PC-9 (cell line): Measurements from ENCODE around the gene DEAF1.

ENCODE experiments used
- EZH2 ChIP-seq: fragments of 200-600 bp; sonication (generic); IDR thresholded peaks from 2 replicates; pipeline ENCODE4 v1.8.0; 2017; ENCODE audit warnings: antibody characterized with exemption, low read depth
- TF ChIP-seq, protein P1 (sequence below): fragments of 200-600 bp; sonication (generic); conservative IDR thresholded peaks from 2 replicates; pipeline ENCODE4 v1.6.1; 2017; ENCODE audit warnings: mixed run types, antibody characterized with exemption, mild to moderate bottlenecking, moderate library complexity

DNA sequence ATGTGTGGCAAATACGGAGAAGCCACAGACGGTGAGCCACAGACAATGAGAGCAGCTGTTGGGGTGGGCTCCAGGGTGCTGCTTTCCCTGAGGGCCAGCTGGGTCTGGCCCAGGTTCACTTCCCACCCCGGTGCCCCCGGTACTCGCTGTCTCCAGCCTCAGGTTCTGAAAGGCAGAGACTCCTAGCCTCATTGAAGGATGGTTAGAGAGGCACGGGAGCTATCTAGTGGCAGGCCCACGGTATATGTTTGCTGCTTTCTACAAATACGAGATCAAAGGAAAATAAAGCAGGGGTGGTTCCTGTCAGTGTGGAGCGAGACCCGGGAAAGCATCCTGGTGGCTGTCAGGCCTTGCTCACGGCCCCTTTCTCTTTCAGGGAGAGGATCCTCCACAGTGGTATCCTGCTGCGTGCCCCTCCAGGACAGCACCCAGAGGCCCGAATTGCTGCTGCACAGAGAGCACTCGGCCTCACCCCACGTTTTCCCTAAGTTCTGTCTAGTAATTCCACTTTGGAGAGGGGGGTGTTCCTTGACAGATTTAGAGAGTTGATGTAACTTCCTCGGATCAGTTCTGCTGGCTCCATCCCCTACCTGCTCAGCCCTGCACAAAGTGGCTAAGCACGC lies 3.6 kb upstream of the DEAF1 start:
- TF ChIP-seq, protein P1, sequence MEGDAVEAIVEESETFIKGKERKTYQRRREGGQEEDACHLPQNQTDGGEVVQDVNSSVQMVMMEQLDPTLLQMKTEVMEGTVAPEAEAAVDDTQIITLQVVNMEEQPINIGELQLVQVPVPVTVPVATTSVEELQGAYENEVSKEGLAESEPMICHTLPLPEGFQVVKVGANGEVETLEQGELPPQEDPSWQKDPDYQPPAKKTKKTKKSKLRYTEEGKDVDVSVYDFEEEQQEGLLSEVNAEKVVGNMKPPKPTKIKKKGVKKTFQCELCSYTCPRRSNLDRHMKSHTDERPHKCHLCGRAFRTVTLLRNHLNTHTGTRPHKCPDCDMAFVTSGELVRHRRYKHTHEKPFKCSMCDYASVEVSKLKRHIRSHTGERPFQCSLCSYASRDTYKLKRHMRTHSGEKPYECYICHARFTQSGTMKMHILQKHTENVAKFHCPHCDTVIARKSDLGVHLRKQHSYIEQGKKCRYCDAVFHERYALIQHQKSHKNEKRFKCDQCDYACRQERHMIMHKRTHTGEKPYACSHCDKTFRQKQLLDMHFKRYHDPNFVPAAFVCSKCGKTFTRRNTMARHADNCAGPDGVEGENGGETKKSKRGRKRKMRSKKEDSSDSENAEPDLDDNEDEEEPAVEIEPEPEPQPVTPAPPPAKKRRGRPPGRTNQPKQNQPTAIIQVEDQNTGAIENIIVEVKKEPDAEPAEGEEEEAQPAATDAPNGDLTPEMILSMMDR: no peak
- no peak for TF ChIP-seq EZH2
